ENCODE results near the gene AK6.
A peak's percentile ranks its signal among the peaks of the same experiment; 100 is the strongest.
"Not testable (repeated sequence)": the region's sequence is repeated elsewhere in the genome, so short reads cannot be mapped to it uniquely, and the experiment has no call there.

The AK6 gene

GRCh38 chr5:69369340-69370121, at the start of gene AK6, which contains the start of the genes RAD17 and TAF9:
Gene AK6, minus strand, starts transcription at chr5:69369520. Its CDS starts 30 bp downstream, at chr5:69369490.
Gene RAD17, plus strand, starts transcription at chr5:69369818. Its CDS starts 2,391 bp downstream, at chr5:69372209.
Gene TAF9, minus strand, starts transcription at chr5:69369520. Its CDS starts 3,783 bp downstream, at chr5:69365737.
- peak; percentile 82 to 83 for DNase-seq (ENCODE audit: low read depth in 2 of 2)

- DNase-seq (ENCODE audit: low read depth in 2 of 2): no peak
These were observed 49.2 kb upstream of the AK6 start for GRCh38 chr5:69418554-69418953.

GRCh38 chr5:69416699-69417098, 47.4 kb upstream of the AK6 start:
- DNase-seq (ENCODE audit: low read depth in 2 of 2): no peak

DNA sequence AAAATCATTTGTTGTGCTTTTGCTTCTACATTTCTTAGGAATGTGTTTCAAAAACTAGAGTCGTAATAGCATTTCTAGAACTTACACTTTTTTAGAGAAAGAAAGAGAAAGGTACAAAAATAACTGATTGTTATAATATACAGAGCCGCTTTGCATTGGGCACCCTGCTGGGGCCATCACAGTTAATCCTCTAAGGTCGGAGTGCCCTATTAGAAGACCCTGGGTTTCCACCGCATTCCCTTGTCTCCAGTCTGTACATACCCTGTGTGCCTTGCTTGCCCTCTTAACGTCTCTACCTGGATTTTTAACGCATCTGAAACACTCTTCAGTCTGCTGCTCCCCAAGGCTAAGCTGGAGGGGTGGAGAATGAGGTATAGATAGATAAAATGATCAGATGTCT, 46.9 kb upstream of the AK6 start:
- DNase-seq (ENCODE audit: low read depth in 2 of 2): no peak

GRCh38 chr5:69415584-69415958, 46.3 kb upstream of the AK6 start:
- no peak for DNase-seq (ENCODE audit: low read depth in 2 of 2)

GRCh38 chr5:69414885-69415583, 45.7 kb upstream of the AK6 start, which contains the start of gene MARVELD2:
Gene MARVELD2, plus strand, starts transcription at chr5:69415116. Its CDS starts 4,270 bp downstream, at chr5:69419386.
- peak in 1 of 2 donors; percentile 41 for DNase-seq (ENCODE audit: low read depth in 2 of 2)

DNA sequence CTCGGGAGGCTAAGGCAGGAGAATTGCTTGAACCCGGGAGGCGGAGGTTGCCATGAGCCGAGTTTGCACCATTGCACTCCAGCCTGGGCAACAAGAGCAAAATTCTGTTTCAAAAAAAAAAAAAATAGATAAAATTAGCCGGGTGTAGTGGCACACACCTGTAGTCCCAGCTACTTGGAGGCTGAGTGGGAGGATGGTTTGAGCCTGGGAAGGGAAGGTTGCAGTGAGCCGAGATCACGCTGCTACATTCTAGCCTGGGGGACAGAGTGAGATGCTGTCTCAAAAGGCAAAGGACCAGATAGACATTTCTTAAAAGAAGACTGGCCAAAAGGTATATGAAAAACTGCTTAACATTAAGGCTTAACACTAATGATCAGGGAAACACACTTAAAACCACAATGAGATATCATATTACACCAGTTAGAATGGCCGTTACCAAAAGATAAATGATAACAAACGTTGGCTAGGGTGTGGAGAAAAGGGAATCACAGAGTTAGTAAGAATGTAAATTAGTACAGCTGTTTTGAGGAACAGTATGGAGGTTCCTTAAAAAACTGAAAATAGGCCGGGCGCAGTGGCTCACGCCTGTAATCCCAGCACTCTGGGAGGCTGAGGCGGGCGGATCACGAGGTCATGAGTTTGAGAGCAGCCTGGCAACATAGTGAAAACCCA, 35.5 kb upstream of the AK6 start:
- no peak for DNase-seq (ENCODE audit: low read depth in 2 of 2)

DNA sequence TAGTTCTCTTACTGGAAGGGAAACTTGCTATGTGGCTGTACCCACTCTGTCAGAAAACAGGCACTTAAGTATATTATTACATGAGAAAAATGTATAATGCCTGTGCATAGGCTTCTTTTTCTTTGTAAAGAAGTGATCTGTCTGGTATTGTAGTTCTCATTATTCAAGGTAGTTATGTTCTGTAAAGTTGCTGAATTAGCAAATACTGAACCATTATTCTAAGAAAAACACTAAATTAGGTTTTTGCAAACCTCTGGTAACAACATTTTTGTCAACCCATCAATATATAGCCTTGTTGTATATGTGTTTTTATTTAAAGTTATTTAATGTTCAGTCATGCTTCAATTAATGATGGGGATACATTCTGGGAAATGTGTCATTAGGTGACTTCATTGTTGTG, 9.1 kb upstream of the AK6 start:
- DNase-seq (ENCODE audit: low read depth in 2 of 2): no peak

DNA sequence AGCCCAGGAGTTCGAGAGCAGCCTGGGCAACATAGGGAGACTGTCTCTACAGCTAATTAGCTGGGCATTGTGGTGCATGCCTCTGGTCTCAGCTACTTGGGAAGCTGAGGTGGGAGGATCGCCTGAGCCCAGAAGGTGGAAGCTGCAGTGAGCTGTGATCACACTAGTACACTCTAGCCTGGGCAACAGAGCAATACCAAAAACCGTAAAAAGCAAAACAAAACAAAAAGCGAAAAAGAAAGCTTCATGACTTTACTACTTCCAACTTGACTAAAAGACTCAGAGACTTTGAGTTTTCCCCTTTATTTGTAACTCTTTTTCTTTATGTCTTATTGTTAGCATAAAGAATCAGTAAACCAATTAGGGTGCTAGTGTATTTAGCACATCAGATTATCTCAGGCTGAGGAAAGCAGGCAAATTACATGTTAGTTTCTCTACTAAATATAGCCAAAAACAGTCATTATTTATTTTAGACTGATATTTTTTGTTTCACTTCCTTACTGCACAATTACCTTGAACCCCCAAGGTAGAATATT, 5.7 kb upstream of the AK6 start:
- DNase-seq (ENCODE audit: low read depth in 2 of 2): no peak

DNA sequence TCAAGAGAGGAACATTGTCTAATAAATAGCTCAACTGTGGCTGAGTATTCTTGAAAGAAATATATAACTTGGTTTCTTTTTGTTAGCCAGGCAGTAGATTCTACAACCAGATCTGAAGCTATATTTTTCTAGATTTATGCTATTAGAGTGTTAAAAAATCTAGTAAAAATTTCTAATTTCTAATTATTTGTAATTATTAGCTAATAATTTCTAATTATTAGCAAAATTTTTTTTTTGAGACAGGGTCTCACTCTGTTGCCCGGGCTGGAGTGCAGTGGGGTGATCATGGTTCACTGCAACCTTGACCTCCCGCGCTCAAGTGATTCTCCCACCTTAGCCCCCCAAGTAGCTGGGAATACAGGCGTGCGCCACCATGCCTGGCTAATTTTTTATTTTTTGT, 3.1 kb upstream of the AK6 start:
- no peak for DNase-seq (ENCODE audit: low read depth in 2 of 2)

DNA sequence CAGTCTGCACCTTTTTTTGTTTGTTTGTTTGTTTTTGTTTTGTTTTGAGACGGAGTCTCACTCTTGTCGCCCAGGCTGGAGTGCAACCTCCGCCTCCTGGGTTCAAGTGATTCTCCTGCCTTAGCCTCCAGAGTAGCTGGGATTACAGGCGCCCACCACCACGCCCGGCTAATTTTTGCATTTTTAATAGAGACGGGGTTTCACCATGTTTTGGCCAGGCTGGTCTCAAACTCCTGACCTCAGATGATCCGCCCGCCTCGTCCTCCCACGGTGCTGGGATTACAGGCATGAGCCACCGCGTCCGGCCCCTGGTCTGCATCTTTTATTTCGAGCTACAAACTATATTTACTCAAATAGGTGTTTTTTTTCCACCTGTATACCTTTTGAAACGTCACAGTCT, 1.0 kb upstream of the AK6 start:
- DNase-seq (ENCODE audit: low read depth in 2 of 2): not testable (repeated sequence)

DNA sequence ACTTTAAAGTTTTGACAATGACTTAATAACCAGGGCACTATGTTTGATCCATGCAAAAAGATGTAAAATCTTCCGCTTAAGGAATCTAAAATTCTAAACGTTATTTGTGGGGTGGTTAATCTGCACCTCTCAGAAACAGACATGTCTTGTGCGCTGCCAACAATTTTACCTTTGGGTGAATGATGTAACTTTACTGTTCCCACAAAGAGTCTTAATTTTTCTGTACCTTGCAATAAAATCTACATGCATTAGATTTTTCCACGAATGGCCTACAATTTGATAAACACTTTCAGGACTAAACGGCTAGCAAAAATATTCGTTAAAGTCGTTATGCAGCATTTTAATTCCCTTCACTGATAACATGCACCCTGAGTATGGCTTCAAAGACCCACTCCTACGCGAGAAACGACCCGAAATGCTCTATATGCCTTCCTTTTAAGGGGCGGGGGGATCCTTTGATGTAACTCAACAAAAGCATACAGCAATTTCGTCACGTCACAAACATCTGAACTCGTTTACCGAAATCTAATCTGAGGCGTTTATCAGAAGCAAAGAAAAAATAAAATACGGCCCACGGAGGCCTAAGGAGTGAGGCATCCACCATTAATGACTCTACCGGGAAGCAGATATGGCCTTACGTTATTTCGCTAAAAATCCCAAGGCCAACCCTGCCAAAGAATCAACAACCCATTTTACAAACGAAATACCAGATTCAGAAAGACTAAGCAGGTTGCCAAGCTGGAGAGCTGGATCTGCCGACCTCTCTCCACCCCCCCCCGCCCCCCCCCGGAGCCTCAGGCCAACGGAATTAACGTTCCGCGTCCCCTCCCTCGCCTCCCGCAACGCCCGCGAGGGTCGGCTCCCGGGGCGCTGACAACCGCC, 621 bp downstream of the AK6 start:
- peak in 1 of 2 donors; percentile 7 for DNase-seq (ENCODE audit: low read depth in 2 of 2)

DNA sequence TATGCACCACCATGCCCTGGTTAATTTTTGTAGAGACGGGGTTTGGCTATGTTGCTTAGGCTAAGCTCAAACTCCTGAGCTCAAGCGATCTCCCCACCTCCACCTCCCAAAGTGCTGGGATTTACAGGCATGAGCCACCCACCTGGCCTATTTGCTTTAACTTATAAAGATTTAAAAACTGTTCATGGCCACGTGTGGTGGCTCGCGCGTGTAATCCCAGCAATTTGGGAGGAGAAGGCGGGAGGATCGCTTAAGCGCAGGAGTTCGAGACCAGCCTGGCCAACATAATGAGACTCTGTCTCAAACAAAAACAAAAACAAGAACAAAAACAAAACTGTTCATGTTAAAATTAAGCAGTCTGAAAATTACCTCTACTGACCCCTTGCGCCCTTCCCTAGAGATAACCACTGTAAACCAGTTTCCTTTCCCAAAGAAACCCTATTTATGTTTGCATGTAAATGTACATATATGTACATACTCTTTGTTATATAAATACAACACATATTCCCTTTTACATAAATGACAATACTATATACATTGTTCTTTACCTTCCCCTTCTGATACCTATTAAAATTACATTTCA, 1.5 kb downstream of the AK6 start:
- DNase-seq (ENCODE audit: low read depth in 2 of 2): no peak

GRCh38 chr5:69364850-69365249, 4.5 kb downstream of the AK6 start:
- DNase-seq (ENCODE audit: low read depth in 2 of 2): no peak

DNA sequence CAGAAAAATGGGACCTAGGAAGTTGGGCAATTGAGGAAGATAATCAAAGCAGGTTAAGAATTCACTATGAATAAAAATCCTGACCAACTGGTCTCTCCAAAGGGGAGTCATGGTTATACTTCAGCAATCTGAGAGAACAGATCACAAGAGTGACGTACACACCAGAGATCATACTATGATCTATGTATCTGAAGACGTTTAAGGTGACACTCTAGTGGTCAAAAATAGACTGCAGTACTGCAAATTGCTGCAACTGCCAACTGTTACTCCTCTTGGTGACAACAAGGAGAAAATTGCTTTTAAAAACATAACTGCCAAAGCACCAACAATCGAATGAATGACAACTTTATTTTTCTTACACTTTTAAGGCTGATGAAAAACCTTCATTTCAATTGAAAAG, 4.9 kb downstream of the AK6 start:
- no peak for DNase-seq (ENCODE audit: low read depth in 2 of 2)

DNA sequence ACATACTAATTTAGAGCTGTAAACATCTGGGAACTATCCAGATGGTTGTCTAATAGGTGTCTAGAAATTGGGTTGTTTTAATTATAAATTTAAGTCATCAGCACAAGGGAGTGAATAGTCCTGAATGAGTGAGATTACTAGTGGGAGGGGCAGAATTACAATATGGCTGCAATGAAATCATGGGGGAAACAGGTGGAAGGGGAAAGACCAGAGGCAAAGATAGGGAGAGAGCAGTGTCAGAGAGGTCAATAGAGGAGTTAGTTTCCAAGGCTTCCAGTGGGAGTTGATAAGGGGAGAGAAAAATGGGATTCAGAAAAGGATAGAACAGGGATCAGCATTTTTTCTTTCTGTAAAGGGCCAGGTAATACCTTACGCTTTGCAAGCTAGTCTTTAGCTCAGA, 8.9 kb downstream of the AK6 start:
- DNase-seq (ENCODE audit: low read depth in 2 of 2): no peak

DNA sequence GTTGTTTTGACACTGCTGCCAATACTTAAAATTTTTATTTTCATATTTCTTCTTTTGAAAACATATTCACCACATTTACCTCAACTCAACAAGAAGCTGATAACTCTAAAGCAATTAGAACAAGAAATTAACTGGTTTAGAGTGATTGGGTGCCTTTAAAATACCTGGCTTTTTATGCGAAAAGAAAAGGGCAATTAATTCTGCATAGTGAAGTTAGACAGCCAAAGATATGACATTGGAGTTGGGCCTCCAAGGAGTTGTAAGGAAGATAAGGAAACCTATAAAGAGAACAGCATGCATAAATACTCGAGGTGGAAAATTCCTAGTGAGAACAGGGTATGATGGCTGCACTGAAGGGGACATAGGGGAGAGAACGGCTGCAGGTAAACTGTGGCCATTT, 9.6 kb downstream of the AK6 start:
- no peak for DNase-seq (ENCODE audit: low read depth in 2 of 2)

DNA sequence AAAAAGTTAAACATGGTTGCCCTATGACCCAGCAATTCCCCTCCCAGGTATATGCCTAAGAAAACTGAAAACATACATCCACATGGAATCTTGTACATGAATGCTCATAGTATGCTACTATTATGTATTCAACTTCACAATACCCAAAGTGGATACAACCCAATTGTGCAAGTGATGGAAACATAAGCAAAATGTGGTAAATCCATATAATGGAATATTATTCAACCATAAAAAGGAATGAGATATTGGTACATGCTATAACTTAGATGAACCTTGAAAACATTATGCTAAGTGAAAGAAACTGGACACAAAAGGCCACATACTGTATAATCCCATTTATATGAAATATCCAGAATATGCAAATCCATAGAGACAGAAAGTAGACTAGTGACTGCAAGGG, 18.7 kb downstream of the AK6 start:
- no peak for DNase-seq (ENCODE audit: low read depth in 2 of 2)

DNA sequence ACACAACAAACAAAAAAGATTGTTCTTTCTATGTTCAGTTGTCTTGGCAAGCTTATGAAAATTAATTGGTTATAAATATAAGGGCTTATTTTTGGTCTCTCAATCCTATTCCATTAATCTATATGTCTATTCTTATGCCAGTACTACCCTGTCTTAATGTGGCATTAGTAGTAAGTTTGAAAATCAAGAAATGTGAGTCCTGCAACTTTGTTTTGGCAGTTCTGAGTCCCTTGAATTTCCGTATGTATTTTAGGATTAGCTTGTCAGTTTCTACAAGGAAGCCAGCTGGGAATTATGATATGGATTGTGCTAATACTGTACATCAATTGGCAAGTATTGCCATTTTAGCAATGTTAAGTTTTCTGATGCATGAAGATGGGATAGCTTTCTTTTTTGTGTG, 26.2 kb downstream of the AK6 start:
- DNase-seq (ENCODE audit: low read depth in 2 of 2): no peak

GRCh38 chr5:69341520-69342161, 27.7 kb downstream of the AK6 start:
- no peak for DNase-seq (ENCODE audit: low read depth in 2 of 2)

Data from activated CD4-positive, alpha-beta T cell treated with anti-CD3 and anti-CD28 coated beads for 24 hours (primary cell).